GM12878 (cell line): ENCODE data around the gene EYS.

Source experiments
- CHD4 ChIP-seq: fragments of 200-600 bp; sonication (generic); IDR thresholded peaks from 2 replicates; pipeline ENCODE4 v1.6.1; 2016; ENCODE audit warnings: mild to moderate bottlenecking
- CTCF ChIP-seq, 3 experiments: IDR thresholded peaks in 2 of 3; conservative IDR thresholded peaks in 1 of 3; 2 replicates each; pipeline ENCODE4 v1.5.1; 2011; ENCODE audit warnings: low read depth in 3 of 3, low read length in 3 of 3, mild to moderate bottlenecking in 3 of 3, control low read depth in 2 of 3, moderate library complexity in 2 of 3, inconsistent platforms in 1 of 3, mixed read lengths in 1 of 3; ENCODE audit not compliant: control insufficient read depth in 2 of 3, insufficient read depth in 1 of 3; ENCODE audit errors: extremely low read depth in 1 of 3
- EZH2 ChIP-seq: IDR thresholded peaks from 2 replicates; pipeline ENCODE4 v1.6.1; 2012; ENCODE audit warnings: low read depth, mild to moderate bottlenecking, control low read depth, inconsistent platforms, low read length, borderline replicate concordance; ENCODE audit not compliant: control insufficient read depth
- FOXK2 ChIP-seq: fragments of 450-650 bp; IDR thresholded peaks from 2 replicates; pipeline ENCODE4 v1.6.1; 2017; ENCODE audit warnings: mild to moderate bottlenecking, moderate library complexity
- POLR2A ChIP-seq: IDR thresholded peaks from 2 replicates; pipeline ENCODE4 v1.6.1; 2011; ENCODE audit warnings: low read depth, mild to moderate bottlenecking, low read length
- POLR2AphosphoS5 ChIP-seq: IDR thresholded peaks from 2 replicates; pipeline ENCODE4 v1.6.1; 2011; ENCODE audit warnings: mild to moderate bottlenecking, low read length, inconsistent platforms
- REST ChIP-seq: IDR thresholded peaks from 2 replicates; pipeline ENCODE4 v1.6.1; 2012; ENCODE audit warnings: mild to moderate bottlenecking, low read depth, low read length
- SIN3A ChIP-seq: IDR thresholded peaks from 2 replicates; pipeline ENCODE4 v1.6.1; 2012; ENCODE audit warnings: low read depth, low read length, improper control_type of control experiment
- SMC3 ChIP-seq: IDR thresholded peaks from 2 replicates; pipeline ENCODE4 v1.6.1; 2011; ENCODE audit warnings: low read length, improper control_type of control experiment, borderline replicate concordance
- TCF7 ChIP-seq: IDR thresholded peaks from 2 replicates; pipeline ENCODE4 v1.6.1; 2014; ENCODE audit warnings: antibody characterized with exemption, borderline replicate concordance

GRCh38 chr6:65745614-65746013 is 38.6 kb upstream of the EYS start:
- TF ChIP-seq CTCF (IDR thresholded peaks at IDR 0.05 in 2 of 3, conservative IDR thresholded peaks at IDR 0.05 in 1 of 3; ENCODE audit: control insufficient read depth in 2 of 3, extremely low read depth in 1 of 3, insufficient read depth in 1 of 3, low read depth in 3 of 3, low read length in 3 of 3) (no peak), SMC3 (no peak), EZH2 (no peak), CHD4 (no peak), TCF7 (no peak), FOXK2 (no peak), POLR2AphosphoS5 (no peak), REST (no peak), POLR2A (no peak), SIN3A (no peak)
